Stimulated activated naive CD4-positive, alpha-beta T cell (primary cell): ENCODE results near the gene THYN1.
A peak's percentile ranks its signal among the peaks of the same experiment; 100 is the strongest.
"Not testable (repeated sequence)": the region's sequence is repeated elsewhere in the genome, so short reads cannot be mapped to it uniquely, and the experiment has no call there.

Experiments used
- DNase-seq, 6 experiments: peaks; one replicate each; lab custom pipeline; 2025; lab: John Stamatoyannopoulos, UW

Gene THYN1

GRCh38 chr11:134275188-134275533 is 22.0 kb upstream of the THYN1 start:
- no peak for DNase-seq

- DNase-seq = no peak
These were observed 20.2 kb upstream of the THYN1 start for GRCh38 chr11:134273317-134273712.

DNA sequence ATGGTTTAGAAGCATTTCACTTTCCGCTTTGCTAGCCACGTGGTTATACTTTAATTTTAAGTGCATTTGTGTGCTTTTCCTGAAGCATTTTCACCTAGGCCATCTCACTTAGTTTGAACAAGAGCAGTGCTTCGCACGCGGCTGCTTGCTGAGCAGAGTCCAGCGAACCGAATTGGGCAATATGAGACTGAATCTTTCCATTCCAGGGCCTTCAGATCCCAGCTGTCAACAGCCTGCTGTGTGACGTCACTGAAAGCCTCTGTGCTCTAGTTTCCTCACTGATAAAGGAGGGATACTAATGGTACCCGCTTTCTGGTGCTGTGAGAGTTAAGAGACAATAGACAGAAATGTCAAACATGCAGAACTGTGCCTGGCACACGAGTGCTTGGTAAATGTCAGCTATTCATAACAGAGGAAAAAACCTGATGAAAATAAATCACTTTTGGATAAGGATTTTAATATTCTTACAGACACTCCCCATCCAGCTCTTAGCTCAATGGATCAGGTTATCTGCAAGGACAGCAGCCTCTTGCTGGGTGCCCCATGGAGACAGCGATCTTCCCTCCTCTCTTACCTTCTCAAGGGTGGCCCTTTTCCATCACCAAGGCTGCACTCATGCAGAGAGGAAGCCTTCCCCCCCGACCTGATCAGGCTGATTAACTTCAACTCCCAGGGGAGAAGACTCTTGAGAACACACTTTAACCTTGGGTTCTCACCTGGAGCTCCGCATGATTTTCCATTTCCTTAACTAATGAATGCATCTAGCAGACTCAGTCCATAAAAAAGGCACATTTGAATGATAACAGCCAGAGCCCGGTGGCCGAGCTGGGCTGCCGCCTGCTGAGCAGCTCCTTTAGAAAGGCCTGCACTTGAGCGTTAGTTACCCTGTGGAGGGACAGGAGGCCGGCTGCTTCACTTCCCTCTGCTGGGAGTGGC is 19.5 kb upstream of the THYN1 start:
- DNase-seq = no peak

GRCh38 chr11:134271978-134272377 is 18.8 kb upstream of the THYN1 start:
- DNase-seq = no peak

DNA sequence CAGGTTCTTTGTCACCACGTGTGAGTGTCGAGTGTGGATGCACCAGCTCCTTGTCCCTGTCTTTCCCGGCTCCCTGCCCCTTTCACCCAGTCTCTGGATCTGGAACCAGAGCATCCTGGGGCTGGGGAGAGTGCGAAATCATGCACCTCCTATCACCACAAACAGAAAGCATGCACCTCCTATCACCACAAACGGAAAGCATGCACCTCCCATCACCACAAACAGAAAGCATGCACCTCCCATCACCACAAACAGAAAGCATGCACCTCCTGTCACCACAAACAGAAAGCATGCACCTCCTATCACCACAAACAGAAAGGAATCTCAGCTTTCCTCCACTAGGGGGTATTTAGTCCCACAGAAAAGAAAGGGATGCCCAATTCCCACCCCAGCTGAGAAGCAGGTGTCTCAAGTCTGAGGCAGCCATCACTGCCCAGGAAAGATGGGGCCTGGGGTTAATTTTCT is 17.1 kb upstream of the THYN1 start:
- peak in 3 of 6 experiments; percentile 21 to 41 (median 35) for DNase-seq

DNA sequence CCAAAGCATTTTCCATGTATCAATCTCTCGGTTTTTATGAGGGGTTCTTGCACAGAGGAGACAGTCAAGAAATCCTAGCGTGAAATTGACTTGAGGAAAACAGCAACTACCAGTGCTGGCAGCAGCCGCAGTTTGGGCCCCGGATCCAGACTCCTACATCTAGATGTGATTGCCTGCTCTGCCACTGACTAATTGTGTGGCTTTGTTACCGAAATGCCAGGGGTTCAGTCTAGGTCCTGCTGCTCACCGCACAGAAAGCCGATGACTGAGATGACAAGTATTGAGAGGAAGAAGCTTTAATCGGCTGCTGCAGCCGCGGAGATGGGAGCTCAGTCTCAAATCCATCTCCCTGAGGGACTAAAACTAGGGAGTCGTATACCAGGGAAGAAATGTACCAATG is 14.8 kb upstream of the THYN1 start:
- DNase-seq = no peak

GRCh38 chr11:134267461-134267860 is 14.3 kb upstream of the THYN1 start:
- no peak for DNase-seq

GRCh38 chr11:134266841-134267251 is 13.7 kb upstream of the THYN1 start:
- DNase-seq = no peak

GRCh38 chr11:134266440-134266839 is 13.3 kb upstream of the THYN1 start:
- DNase-seq = no peak

DNA sequence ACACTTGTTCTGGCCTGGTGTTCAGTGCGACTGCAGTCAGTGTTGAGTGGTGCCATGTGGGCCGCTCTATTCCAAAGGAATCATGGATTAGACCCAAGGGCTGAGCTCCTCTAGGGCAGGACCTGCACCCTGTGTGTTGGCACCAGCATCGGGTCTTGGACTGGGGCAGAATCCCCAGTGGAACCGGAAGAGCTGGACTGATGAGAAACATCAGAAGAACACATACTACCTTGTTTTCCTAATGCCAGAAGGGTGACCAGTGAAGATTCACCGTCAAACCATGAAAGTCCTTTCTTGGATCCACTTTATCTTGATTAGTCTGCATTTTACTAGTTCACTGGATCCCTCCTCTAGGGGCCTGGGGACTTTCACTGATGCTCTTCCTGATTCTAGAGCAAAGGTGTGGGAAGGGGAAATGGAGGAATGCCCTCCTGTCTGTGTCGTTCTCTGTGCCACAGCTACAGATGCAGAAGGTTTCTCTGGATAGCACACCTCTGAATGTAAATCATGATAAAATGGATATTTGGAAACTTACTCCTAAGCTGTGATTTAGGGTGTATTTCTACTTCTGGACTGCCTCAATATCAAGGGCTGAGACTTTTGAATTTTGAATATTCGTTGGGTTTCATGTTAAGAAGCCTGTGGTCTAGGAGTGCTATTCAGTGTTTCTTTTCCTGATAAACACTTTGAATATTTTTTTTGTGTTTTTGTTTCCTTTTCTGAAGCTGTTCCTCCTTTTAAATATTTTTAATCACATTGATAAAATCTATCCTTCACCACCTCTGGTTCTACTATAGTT is 12.0 kb upstream of the THYN1 start:
- no peak for DNase-seq

- DNase-seq = peak in 5 of 6 experiments; percentile 8 to 47 (median 13)
These were observed 8.7 kb upstream of the THYN1 start for GRCh38 chr11:134261626-134262488.

GRCh38 chr11:134260983-134261382 is 7.8 kb upstream of the THYN1 start:
- DNase-seq = no peak

- DNase-seq = no peak
These were observed 7.4 kb upstream of the THYN1 start for GRCh38 chr11:134260503-134260902.

DNA sequence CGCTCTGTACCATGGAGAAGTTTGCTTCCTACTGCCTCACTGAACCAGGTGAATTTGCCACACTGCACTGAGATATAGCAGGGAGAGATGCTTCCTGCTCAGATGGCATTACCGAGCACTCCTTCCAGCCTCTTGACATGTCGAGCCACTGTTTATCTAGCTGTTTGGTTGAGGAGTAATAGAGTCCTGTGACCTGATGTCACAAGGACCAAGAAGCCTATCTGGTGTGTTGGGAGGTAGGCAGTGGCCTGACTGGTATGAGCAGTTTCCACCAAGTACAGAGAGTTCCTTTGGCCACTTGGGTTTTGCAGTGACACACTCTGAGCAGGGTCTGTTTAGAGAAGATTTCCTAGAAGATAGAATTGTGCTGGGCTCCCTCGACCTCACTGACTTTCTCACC is 5.4 kb upstream of the THYN1 start:
- no peak for DNase-seq

DNA sequence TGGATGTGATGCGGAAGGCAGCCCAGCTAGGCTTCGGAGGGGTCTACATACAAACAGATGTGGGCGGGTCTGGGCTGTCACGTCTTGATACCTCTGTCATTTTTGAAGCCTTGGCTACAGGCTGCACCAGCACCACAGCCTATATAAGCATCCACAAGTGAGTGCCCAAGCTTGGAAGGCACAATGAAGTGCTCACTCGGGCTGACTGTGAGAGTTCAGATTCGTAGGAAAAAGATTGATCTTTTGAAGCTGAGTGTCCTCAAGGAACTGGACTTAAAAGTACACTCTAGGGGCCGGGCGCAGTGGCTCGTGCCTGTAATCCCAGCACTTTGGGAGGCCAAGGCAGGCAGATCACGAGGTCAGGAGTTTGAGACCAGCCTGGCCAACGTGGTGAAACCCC is 3.9 kb upstream of the THYN1 start:
- no peak for DNase-seq

DNA sequence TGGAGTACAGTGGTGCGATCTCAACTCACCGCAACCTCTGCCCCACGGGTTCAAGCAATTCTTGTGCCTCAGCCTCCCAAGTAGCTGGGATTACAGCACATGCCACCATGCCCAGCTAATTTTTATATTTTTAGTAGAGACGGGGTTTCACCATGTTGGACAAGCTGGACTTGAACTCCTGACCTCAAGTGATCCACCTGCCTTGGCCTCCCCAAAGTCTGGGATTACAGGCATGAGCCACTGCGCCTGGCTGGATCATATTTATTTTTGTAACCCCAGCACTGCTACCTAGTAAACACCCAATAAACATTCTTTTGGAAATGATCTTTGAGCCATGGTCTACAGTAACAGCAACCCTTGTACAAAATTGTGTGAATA is 2.0 kb upstream of the THYN1 start:
- not testable (repeated sequence) for DNase-seq

DNA sequence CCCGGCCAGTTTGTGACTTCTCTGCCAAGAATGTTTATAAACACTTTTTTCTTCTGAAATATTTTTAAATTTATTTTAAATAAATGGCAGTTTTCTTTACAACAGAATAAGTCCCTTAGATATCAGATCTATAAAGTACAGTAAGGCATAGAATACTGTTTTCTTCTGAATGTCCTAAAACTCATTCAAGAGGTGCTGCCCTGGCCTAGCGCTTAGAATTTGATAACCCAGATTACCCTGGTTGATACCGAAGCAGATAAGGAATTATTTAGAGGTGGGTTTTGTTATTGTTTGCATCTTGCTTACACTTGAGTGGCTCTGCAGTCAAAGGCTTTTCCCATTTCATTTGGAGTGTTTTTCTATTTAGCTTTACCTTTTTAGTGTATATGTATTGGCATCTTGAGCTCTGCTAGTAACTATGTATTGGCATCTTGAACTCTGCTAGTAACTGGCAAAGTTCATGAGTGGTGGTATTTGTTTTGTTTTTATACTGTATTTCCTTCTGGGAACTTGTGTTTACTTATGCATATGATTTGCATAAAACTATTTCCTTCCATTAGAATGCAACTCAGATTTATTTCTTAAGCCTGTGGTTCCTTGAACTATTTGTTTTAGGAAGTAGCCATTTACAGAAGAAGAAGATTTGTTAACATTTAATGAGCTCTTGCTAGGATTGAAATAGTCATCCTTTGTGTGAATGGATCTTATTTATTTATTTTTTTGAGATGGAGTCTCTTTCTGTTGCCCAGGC is 1.5 kb upstream of the THYN1 start:
- DNase-seq = no peak

GRCh38 chr11:134252346-134253187 is 585 bp downstream of the THYN1 start:
- peak in 1 of 6 experiments; percentile 30 for DNase-seq

GRCh38 chr11:134250675-134251074 is 2.5 kb downstream of the THYN1 start:
- DNase-seq = no peak

- no peak for DNase-seq
These were observed 2.9 kb downstream of the THYN1 start for GRCh38 chr11:134250246-134250645.
